ENCODE data around the gene IL15RA. TPM values are rescaled to one million over a fixed set of nuclear protein-coding genes. Genes with fewer than 3 reads are reported as not detected.

IL15RA gene
- total and polyA plus RNA-seq, 10 donors = 9.9 to 37.4 (median 21.0) TPM

GRCh38 chr10:5942474-5942873 is 34.9 kb downstream of the IL15RA start:
- peaks cover 35 to 65% (median 55%) of the 10 kb centered on the region in 6 donors for H3K4me1 ChIP-seq

GRCh38 chr10:5942001-5942400 is 35.3 kb downstream of the IL15RA start:
- Histone ChIP-seq H3K4me3 (no peak overlapping the region), H3K9me3 (no peaks in the 10 kb centered on the region), H3K27ac (peak overlapping the region; percentile 41 to 89 (median 83)), H3K36me3 (peaks cover 0 to 24% (median 19%) of the 10 kb centered on the region in 6 donors), H3K4me1 (peaks cover 35 to 60% (median 52%) of the 10 kb centered on the region in 6 donors), H3K27me3 (replicated peaks in 1 of 7) (no peaks in the 10 kb centered on the region)
- DNase-seq = no peak
- no peak for TF ChIP-seq CTCF (IDR thresholded peaks at IDR 0.05 in 8 of 11, conservative IDR thresholded peaks at IDR 0.05 in 3 of 11)
- TF ChIP-seq POLR2AphosphoS5 (IDR thresholded peaks at IDR 0.05) = no peak
- TF ChIP-seq POLR2A (IDR thresholded peaks at IDR 0.05) = no peak
- 81 to 86% (median 84%) methylated on average over 5 to 13 of the region's 13 CpGs for WGBS, 5 donors
- intact Hi-C loops (cut with DNase I; ENCODE audit: low total_unique reads) = no loop called here

More at GRCh38 chr10:5942474-5942873, 34.9 kb downstream of the IL15RA start:
- no peak overlapping the region for H3K4me3 ChIP-seq
- peak overlapping the region; percentile 41 to 89 (median 83) for H3K27ac ChIP-seq
- 36 to 56% (median 42%) methylated on average over 16 of the region's 16 CpGs for WGBS, 5 donors
- peaks cover 0 to 19% (median 14%) of the 10 kb centered on the region in 6 donors for H3K36me3 ChIP-seq
- DNase-seq = peak; percentile 87
- intact Hi-C loops (cut with DNase I; ENCODE audit: low total_unique reads) = no loop called here
- TF ChIP-seq POLR2A (IDR thresholded peaks at IDR 0.05) (no peak), POLR2AphosphoS5 (IDR thresholded peaks at IDR 0.05) (peak; percentile 63 to 80 (median 72))
- H3K9me3 ChIP-seq = no peaks in the 10 kb centered on the region
- no peaks in the 10 kb centered on the region for H3K27me3 ChIP-seq (replicated peaks in 1 of 7)

GRCh38 chr10:5941579-5941978 is 35.8 kb downstream of the IL15RA start:
- Histone ChIP-seq H3K9me3 (no peaks in the 10 kb centered on the region), H3K27ac (peak overlapping the region in 7 of 8 donors; percentile 51 to 89 (median 85)), H3K27me3 (replicated peaks in 1 of 7) (no peaks in the 10 kb centered on the region), H3K36me3 (peaks cover 3 to 28% (median 23%) of the 10 kb centered on the region in 6 donors), H3K4me1 (peaks cover 35 to 57% (median 48%) of the 10 kb centered on the region in 6 donors), H3K4me3 (no peak overlapping the region)
- intact Hi-C loops (cut with DNase I; ENCODE audit: low total_unique reads) = no loop called here
- no peak for TF ChIP-seq POLR2AphosphoS5 (IDR thresholded peaks at IDR 0.05)
- no peak for TF ChIP-seq CTCF (IDR thresholded peaks at IDR 0.05 in 8 of 11, conservative IDR thresholded peaks at IDR 0.05 in 3 of 11)
- TF ChIP-seq POLR2A (IDR thresholded peaks at IDR 0.05) = no peak
- 78 to 94% (median 84%) methylated on average over 4 to 7 of the region's 7 CpGs for WGBS, 5 donors
- DNase-seq = no peak

GRCh38 chr10:5940807-5941218 is 36.5 kb downstream of the IL15RA start:
- Histone ChIP-seq H3K27ac (peak overlapping the region in 2 of 8 donors; percentile 85 to 89), H3K4me1 (peaks cover 28 to 57% (median 42%) of the 10 kb centered on the region in 6 donors), H3K36me3 (peaks cover 3 to 36% (median 30%) of the 10 kb centered on the region in 6 donors), H3K9me3 (no peaks in the 10 kb centered on the region), H3K4me3 (no peak overlapping the region), H3K27me3 (replicated peaks in 1 of 7) (no peaks in the 10 kb centered on the region)
- TF ChIP-seq POLR2A (IDR thresholded peaks at IDR 0.05) (no peak), POLR2AphosphoS5 (IDR thresholded peaks at IDR 0.05) (no peak), CTCF (IDR thresholded peaks at IDR 0.05 in 8 of 11, conservative IDR thresholded peaks at IDR 0.05 in 3 of 11) (no peak)
- intact Hi-C loops (cut with DNase I; ENCODE audit: low total_unique reads) = no loop called here
- no peak for DNase-seq
- 80 to 88% (median 84%) methylated on average over 6 of the region's 6 CpGs for WGBS, 5 donors
